Tibial artery (tissue), 4 donors: ENCODE data around the gene GDAP1L1.

ENCODE experiments used
- DNase-seq, 2 donors: peaks; one replicate each; pipeline ENCODE4 v3.0.0-alpha.2; 2019
- H3K27ac ChIP-seq, 2 donors: fragments of 200-600 bp; sonication (generic) in 1 of 2; 1 replicate in 1 of 2; 2 replicates in 1 of 2; pipeline ENCODE4 v1.5.1; 2018 to 2019; ENCODE audit warnings: mild to moderate bottlenecking in 1 of 2
- H3K27me3 ChIP-seq, 2 donors: fragments of 200-600 bp; sonication (generic) in 1 of 2; one replicate each; pipeline versions ENCODE4 v1.5.1 to v1.6.0; 2016 to 2019
- H3K36me3 ChIP-seq, 3 donors: fragments of 200-600 bp; sonication (generic) in 2 of 3; one replicate each; pipeline ENCODE4 v1.5.1; 2016 to 2019; ENCODE audit warnings: mild to moderate bottlenecking in 2 of 3
- H3K4me1 ChIP-seq, 4 donors: fragments of 200-600 bp; sonication (generic) in 2 of 4; 1 replicate in 3 of 4; 2 replicates in 1 of 4; pipeline ENCODE4 v1.5.1; 2016 to 2019
- H3K4me3 ChIP-seq, 2 donors: fragments of 200-600 bp; sonication (generic) in 1 of 2; 1 replicate in 1 of 2; 2 replicates in 1 of 2; pipeline ENCODE4 v1.5.1; 2018 to 2019; ENCODE audit warnings: mild to moderate bottlenecking in 2 of 2
- H3K9me3 ChIP-seq, 3 donors: fragments of 200-600 bp; sonication (generic) in 1 of 3; one replicate each; pipeline ENCODE4 v1.5.1; 2016 to 2019
- intact Hi-C: fragments of 100-400 bp; cut with DNase I; formaldehyde crosslinking; loops from one replicate; pipeline ENCODE4 v1.15.0; 2023; ENCODE audit warnings: low total_unique reads
- TF ChIP-seq, protein P1 (sequence below), 2 experiments: fragments of 200-600 bp in 1 of 2; fragments of 450-650 bp in 1 of 2; IDR thresholded peaks; one replicate each; pipeline ENCODE4 v1.5.1; 2017 to 2019; ENCODE audit warnings: antibody characterized with exemption in 2 of 2, mild to moderate bottlenecking in 1 of 2, moderate library complexity in 1 of 2

GDAP1L1 gene

DNA sequence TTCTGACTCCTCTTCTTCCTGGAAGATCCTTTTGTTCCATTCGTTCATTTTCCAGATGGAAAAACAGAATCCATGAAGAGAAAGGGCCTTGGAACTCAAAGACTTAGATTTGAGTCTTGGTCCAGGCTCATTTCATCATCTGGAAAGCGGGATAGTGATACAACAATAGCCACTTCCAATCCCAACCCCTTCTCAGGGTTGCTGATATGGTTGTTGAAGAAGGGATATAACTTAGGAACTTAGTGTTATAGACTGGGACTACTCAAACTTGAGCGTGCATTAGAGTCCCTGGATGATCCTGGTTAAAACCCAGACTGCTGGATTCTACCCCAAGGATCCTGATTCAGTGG, 1.3 kb downstream of the GDAP1L1 start:
- H3K27ac ChIP-seq, result no peak overlapping the region
- no peaks in the 10 kb centered on the region for H3K36me3 ChIP-seq
- H3K4me1 ChIP-seq, result peaks cover 0 to 13% (median 12%) of the 10 kb centered on the region in 4 donors
- H3K27me3 ChIP-seq, result peaks cover 0 to 13% of the 10 kb centered on the region in 2 donors
- DNase-seq, result no peak
- no peaks in the 10 kb centered on the region for H3K9me3 ChIP-seq
- intact Hi-C loops, result no loop called here
- TF ChIP-seq, protein P1, sequence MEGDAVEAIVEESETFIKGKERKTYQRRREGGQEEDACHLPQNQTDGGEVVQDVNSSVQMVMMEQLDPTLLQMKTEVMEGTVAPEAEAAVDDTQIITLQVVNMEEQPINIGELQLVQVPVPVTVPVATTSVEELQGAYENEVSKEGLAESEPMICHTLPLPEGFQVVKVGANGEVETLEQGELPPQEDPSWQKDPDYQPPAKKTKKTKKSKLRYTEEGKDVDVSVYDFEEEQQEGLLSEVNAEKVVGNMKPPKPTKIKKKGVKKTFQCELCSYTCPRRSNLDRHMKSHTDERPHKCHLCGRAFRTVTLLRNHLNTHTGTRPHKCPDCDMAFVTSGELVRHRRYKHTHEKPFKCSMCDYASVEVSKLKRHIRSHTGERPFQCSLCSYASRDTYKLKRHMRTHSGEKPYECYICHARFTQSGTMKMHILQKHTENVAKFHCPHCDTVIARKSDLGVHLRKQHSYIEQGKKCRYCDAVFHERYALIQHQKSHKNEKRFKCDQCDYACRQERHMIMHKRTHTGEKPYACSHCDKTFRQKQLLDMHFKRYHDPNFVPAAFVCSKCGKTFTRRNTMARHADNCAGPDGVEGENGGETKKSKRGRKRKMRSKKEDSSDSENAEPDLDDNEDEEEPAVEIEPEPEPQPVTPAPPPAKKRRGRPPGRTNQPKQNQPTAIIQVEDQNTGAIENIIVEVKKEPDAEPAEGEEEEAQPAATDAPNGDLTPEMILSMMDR (IDR thresholded peaks at IDR 0.05), result no peak
- H3K4me3 ChIP-seq, result no peak overlapping the region

DNA sequence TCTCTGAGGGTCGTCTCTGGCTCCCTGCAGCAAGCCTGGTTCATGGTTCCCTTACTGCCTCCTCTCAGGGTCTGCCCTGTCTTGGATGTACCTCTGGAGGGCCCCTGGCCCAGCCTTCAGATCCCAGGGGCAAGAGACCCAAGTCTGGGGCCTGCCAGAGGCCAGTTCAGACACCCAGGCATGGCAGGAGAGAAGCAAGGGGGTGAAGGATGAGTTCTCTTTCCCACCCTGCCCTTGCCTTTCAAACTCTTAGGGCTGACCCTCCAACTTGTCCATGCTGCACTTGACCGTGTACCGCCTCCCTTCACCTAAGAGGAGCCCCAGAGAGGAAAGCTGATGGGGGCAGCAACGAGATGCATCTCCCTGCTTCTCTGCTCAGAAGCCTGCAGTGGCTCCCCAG, 4.2 kb downstream of the GDAP1L1 start:
- intact Hi-C loops, result no loop called here
- Histone ChIP-seq H3K4me1 (peaks cover 0 to 13% (median 12%) of the 10 kb centered on the region in 4 donors), H3K36me3 (no peaks in the 10 kb centered on the region), H3K9me3 (no peaks in the 10 kb centered on the region), H3K4me3 (no peak overlapping the region), H3K27ac (no peak overlapping the region), H3K27me3 (peaks cover 0 to 13% of the 10 kb centered on the region in 2 donors)
- TF ChIP-seq, protein P1 (IDR thresholded peaks at IDR 0.05), result no peak
- DNase-seq, result no peak

DNA sequence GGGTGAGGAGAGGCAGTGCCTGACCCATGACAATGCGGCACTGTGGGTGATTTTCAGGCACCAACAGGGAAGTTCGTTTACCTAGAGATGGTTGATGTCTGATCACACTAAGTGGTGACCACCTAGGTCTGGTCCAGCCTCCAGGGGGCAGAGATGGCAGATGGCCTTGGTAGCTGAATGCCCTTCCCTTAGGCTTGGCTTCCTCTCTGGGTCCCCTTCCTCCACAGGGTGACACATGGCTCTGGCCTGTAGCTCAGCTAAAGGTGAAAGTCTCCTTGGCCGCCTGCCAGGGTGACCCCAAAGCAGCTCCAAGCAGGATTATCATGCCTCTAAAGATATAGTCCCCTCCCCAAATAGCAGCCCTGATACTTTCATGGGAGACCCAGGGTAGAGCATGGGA, 6.4 kb downstream of the GDAP1L1 start:
- intact Hi-C loops, result no loop called here
- Histone ChIP-seq H3K27ac (no peak overlapping the region), H3K36me3 (no peaks in the 10 kb centered on the region), H3K27me3 (peaks cover 0 to 3% of the 10 kb centered on the region in 2 donors), H3K4me3 (no peak overlapping the region), H3K4me1 (no peaks in the 10 kb centered on the region), H3K9me3 (no peaks in the 10 kb centered on the region)
- TF ChIP-seq, protein P1 (IDR thresholded peaks at IDR 0.05), result no peak
- no peak for DNase-seq

DNA sequence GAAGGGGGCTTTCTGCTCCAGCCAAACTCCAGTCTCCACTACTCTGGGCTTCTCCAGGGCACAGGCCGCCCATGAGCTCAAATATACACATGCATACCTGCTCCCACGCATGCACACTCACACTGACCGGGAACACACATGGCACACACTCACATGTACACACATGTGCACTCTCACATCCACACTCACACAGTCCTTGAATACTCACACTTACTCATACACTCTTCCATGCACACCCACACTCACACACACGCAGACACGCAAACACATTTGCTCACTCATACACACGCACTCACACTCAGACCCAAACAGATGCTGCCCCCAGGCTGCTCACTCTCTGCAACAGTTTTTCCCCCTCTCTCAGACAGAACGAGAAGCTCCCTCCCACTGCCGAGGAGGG, 7.0 kb downstream of the GDAP1L1 start:
- no peak for DNase-seq
- no peak overlapping the region for H3K4me3 ChIP-seq
- TF ChIP-seq, protein P1 (IDR thresholded peaks at IDR 0.05), result no peak

DNA sequence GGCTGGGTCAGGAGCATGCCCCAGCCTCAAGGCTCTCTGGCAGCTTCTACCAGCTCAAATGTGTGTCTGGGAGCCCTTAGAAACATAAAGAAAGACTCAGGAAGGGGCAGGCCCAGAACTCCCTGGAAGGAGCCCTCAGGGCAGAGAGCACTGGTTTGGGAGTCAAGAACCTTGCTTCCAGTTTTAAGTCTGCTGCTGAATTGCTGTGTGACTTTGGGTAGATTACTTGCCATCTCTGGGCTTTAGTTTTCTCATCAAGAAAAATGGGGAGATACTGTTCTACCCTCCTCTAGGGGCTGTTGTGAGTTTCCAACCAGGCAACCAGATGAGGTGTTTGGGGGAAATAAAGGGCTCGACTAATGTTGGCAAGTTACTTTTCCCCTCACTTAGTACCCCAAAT, 8.8 kb downstream of the GDAP1L1 start:
- no peak for DNase-seq
- Histone ChIP-seq H3K36me3 (no peaks in the 10 kb centered on the region), H3K27ac (no peak overlapping the region), H3K4me3 (no peak overlapping the region), H3K4me1 (no peaks in the 10 kb centered on the region), H3K27me3 (no peaks in the 10 kb centered on the region), H3K9me3 (no peaks in the 10 kb centered on the region)
- intact Hi-C loops, result no loop called here
- TF ChIP-seq, protein P1 (IDR thresholded peaks at IDR 0.05), result no peak

More for the DNA sequence above, 7.0 kb downstream of the GDAP1L1 start:
- no peaks in the 10 kb centered on the region for H3K9me3 ChIP-seq
- H3K4me1 ChIP-seq, result no peaks in the 10 kb centered on the region
- no peaks in the 10 kb centered on the region for H3K36me3 ChIP-seq
- no peak overlapping the region for H3K27ac ChIP-seq
- peaks cover 0 to 3% of the 10 kb centered on the region in 2 donors for H3K27me3 ChIP-seq
- intact Hi-C loops, result no loop called here

DNA sequence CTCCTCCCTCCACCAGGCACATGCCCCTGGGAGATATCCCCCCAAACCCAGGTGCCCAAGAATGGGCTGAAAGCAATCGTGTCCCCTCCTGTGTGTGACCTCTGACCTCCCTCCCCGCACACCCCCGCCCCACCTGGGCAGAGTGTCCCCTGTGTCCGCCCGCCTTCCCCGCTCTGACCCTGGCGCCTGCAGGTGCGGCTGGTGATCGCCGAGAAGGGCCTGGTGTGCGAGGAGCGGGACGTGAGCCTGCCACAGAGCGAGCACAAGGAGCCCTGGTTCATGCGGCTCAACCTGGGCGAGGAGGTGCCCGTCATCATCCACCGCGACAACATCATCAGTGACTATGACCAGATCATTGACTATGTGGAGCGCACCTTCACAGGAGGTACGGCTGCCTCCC, 9.9 kb downstream of the GDAP1L1 start:
- Histone ChIP-seq H3K36me3 (no peaks in the 10 kb centered on the region), H3K27me3 (no peaks in the 10 kb centered on the region), H3K9me3 (no peaks in the 10 kb centered on the region), H3K4me3 (no peak overlapping the region), H3K4me1 (no peaks in the 10 kb centered on the region), H3K27ac (no peak overlapping the region)
- no peak for DNase-seq
- TF ChIP-seq, protein P1 (IDR thresholded peaks at IDR 0.05), result no peak
- intact Hi-C loops, result no loop called here
